Upper lobe of left lung (tissue), 4 donors: Measurements from ENCODE around the gene TTC28.
"Not testable (repeated sequence)": the region's sequence is repeated elsewhere in the genome, so short reads cannot be mapped to it uniquely, and the experiment has no call there.

Experiments
- CTCF ChIP-seq, 6 experiments: fragments of 450-650 bp in 4 of 6; fragments of 200-600 bp in 2 of 6; sonication (generic) in 2 of 6; IDR thresholded peaks; one replicate each; pipeline ENCODE4 v1.5.1; 2016 to 2019; ENCODE audit warnings: antibody characterized with exemption in 6 of 6
- EP300 ChIP-seq, 4 donors: sonication (generic); formaldehyde crosslinking; IDR thresholded peaks; one replicate each; pipeline ENCODE4 v1.5.1; 2017; ENCODE audit warnings: antibody characterized with exemption in 4 of 4, control low read depth in 2 of 4
- POLR2A ChIP-seq, 4 donors: fragments of 450-650 bp; IDR thresholded peaks; one replicate each; pipeline ENCODE4 v1.5.1; 2016 to 2017; ENCODE audit warnings: antibody characterized with exemption in 4 of 4, mild to moderate bottlenecking in 2 of 4

GRCh38 chr22:28089541-28089940, 590.1 kb downstream of the TTC28 start:
- not testable (repeated sequence) for TF ChIP-seq CTCF, POLR2A, EP300 (IDR thresholded peaks at IDR 0.05)
